HepG2 (cell line): ENCODE data around the gene TSPAN9. TPM values are rescaled to one million over a fixed set of nuclear protein-coding genes. Genes with fewer than 3 reads are reported as not detected.
A peak's percentile ranks its signal among the peaks of the same experiment; 100 is the strongest.

ENCODE experiments used
- ARID2 ChIP-seq: sonication (generic); formaldehyde crosslinking; IDR thresholded peaks from 2 replicates; pipeline ENCODE4 v1.8.1; 2022; ENCODE audit warnings: mild to moderate bottlenecking, missing genetic modification reagents, borderline replicate concordance
- ELF4 ChIP-seq: sonication (generic); formaldehyde crosslinking; IDR thresholded peaks from 2 replicates; pipeline ENCODE4 v1.5.0; 2020; ENCODE audit warnings: missing genetic modification reagents, mild to moderate bottlenecking, moderate library complexity, borderline replicate concordance
- HNRNPUL1 ChIP-seq: fragments of 200-400 bp; formaldehyde crosslinking; IDR thresholded peaks from 2 replicates; pipeline ENCODE4 v1.6.1; 2017; ENCODE audit warnings: low read depth, mild to moderate bottlenecking, low read length, moderate library complexity
- HOXA5 ChIP-seq: sonication (generic); formaldehyde crosslinking; IDR thresholded peaks from 2 replicates; pipeline ENCODE4 v1.4.0; 2020; ENCODE audit warnings: missing genetic modification reagents
- KDM5A ChIP-seq: fragments of 200-600 bp; sonication (generic); IDR thresholded peaks from 2 replicates; pipeline ENCODE4 v1.7.0; 2018; ENCODE audit warnings: antibody characterized with exemption, mild to moderate bottlenecking, low read length, borderline replicate concordance
- MIER2 ChIP-seq: IDR thresholded peaks from 2 replicates; pipeline ENCODE4 v1.6.1; 2016; ENCODE audit warnings: missing biosample characterization, missing genetic modification reagents
- NCOA2 ChIP-seq: sonication (generic); formaldehyde crosslinking; IDR thresholded peaks from 2 replicates; pipeline ENCODE4 v1.8.0; 2022; ENCODE audit warnings: inconsistent platforms
- NKX3-1 ChIP-seq: sonication (generic); formaldehyde crosslinking; IDR thresholded peaks from 2 replicates; pipeline ENCODE4 v1.5.0; 2020; ENCODE audit warnings: missing genetic modification reagents
- ONECUT2 ChIP-seq: sonication (generic); formaldehyde crosslinking; IDR thresholded peaks from 2 replicates; pipeline ENCODE4 v1.4.0; 2020; ENCODE audit warnings: missing genetic modification reagents
- PLRG1 ChIP-seq: fragments of 450-650 bp; conservative IDR thresholded peaks from 2 replicates; pipeline ENCODE4 v1.6.1; 2016
- RXRB ChIP-seq: IDR thresholded peaks from 2 replicates; pipeline ENCODE4 v1.6.1; 2016; ENCODE audit warnings: borderline replicate concordance, missing genetic modification reagents, missing compliant biosample characterization
- SMAD3 ChIP-seq: sonication (generic); formaldehyde crosslinking; IDR thresholded peaks from 2 replicates; pipeline ENCODE4 v1.4.0; 2020; ENCODE audit warnings: missing genetic modification reagents
- SMARCE1 ChIP-seq: fragments of 450-650 bp; IDR thresholded peaks from 2 replicates; pipeline ENCODE4 v1.6.1; 2017; ENCODE audit warnings: borderline replicate concordance
- TCF7 ChIP-seq: sonication (generic); IDR thresholded peaks from 2 replicates; pipeline ENCODE4 v1.6.1; 2016; ENCODE audit warnings: antibody characterized with exemption, low read depth
- WIZ ChIP-seq: sonication (generic); formaldehyde crosslinking; IDR thresholded peaks from 2 replicates; pipeline ENCODE4 v1.5.1; 2020; ENCODE audit warnings: mild to moderate bottlenecking, missing genetic modification reagents
- YY1 ChIP-seq: IDR thresholded peaks from 2 replicates; pipeline ENCODE4 v1.6.1; 2011; ENCODE audit warnings: low read length, low read depth, moderate library complexity, mild to moderate bottlenecking; ENCODE audit not compliant: insufficient read depth, insufficient replicate concordance
- ZC3H13 ChIP-seq: sonication (generic); formaldehyde crosslinking; IDR thresholded peaks from 2 replicates; pipeline ENCODE4 v1.8.1; 2023; ENCODE audit warnings: mild to moderate bottlenecking, missing genetic modification reagents, moderate library complexity
- ZNF343 ChIP-seq: sonication (generic); formaldehyde crosslinking; IDR thresholded peaks from 2 replicates; pipeline ENCODE4 v1.4.0; 2020; ENCODE audit warnings: mild to moderate bottlenecking, missing genetic modification reagents
- ZNF496 ChIP-seq: sonication (generic); formaldehyde crosslinking; IDR thresholded peaks from 2 replicates; pipeline ENCODE4 v1.8.1; 2023; ENCODE audit warnings: mild to moderate bottlenecking, moderate library complexity, missing genetic modification reagents; ENCODE audit not compliant: insufficient replicate concordance
- ZNF615 ChIP-seq: sonication (generic); formaldehyde crosslinking; IDR thresholded peaks from 2 replicates; pipeline ENCODE4 v1.5.0; 2020; ENCODE audit warnings: mild to moderate bottlenecking, missing genetic modification reagents, borderline replicate concordance
- polyA plus RNA-seq, 8 experiments: library from polyadenylated mRNA; depleted of rRNA in 3 of 8; stranded (reverse) in 7 of 8; unstranded in 1 of 8; fragments of >200 nt; fragmentation: Illumina TruSeq in 4 of 8; extraction: Trizol in 4 of 8; gene quantifications; 2 replicates each; pipeline versions ENCODE4 v1.2.1 to v1.2.3, GENCODE V29; 2011 to 2016; ENCODE audit warnings: low read depth in 4 of 8, missing spikeins in 1 of 8, mixed read lengths in 1 of 8; ENCODE audit not compliant: insufficient read depth in 1 of 8
- total RNA-seq, 5 experiments: library from RNA; depleted of rRNA; stranded (reverse); fragments of >200 nt; fragmentation: Illumina TruSeq; extraction: Trizol; gene quantifications; 2 replicates each; pipeline ENCODE4 v1.2.3, GENCODE V29; 2016; ENCODE audit warnings: low read depth in 1 of 5
- TF ChIP-seq, protein P1 (sequence below): sonication (generic); formaldehyde crosslinking; IDR thresholded peaks from 2 replicates; pipeline ENCODE4 v1.4.0; 2020; ENCODE audit warnings: missing genetic modification reagents
- TF ChIP-seq, protein P2 (sequence below): sonication (generic); formaldehyde crosslinking; IDR thresholded peaks from 2 replicates; pipeline ENCODE4 v1.5.1; 2020; ENCODE audit warnings: missing genetic modification reagents, mild to moderate bottlenecking, borderline replicate concordance
- TF ChIP-seq, protein P3 (sequence below): sonication (generic); formaldehyde crosslinking; IDR thresholded peaks from 2 replicates; pipeline ENCODE4 v1.4.0; 2020; ENCODE audit warnings: missing genetic modification reagents

Gene TSPAN9
- total and polyA plus RNA-seq, 2 of the 13 experiments (the other 11 are each of a cell fraction or from before 2014, with no cell fraction given) = 18.1 to 42.3 TPM

DNA sequence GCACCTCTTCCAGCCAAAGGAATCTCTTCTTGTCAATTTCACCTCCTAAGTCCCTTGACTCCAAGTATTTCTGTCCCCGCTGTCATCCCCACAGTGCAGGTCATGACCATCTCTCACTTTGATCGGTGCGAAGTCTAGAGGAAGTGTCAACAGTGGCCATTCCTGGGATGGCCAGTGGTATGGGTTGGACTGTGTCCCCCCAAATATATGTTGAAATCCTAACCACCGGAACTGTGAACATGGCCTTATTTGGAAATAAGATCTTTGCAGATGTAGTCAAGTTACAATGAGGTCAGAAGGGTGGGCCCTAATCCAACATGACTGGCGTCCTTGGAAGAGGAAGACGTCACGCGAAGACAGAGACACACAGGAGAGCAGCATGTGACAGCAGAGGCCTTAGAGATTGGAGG is 257.9 kb downstream of the TSPAN9 start (continued):
- TF ChIP-seq, protein P1, sequence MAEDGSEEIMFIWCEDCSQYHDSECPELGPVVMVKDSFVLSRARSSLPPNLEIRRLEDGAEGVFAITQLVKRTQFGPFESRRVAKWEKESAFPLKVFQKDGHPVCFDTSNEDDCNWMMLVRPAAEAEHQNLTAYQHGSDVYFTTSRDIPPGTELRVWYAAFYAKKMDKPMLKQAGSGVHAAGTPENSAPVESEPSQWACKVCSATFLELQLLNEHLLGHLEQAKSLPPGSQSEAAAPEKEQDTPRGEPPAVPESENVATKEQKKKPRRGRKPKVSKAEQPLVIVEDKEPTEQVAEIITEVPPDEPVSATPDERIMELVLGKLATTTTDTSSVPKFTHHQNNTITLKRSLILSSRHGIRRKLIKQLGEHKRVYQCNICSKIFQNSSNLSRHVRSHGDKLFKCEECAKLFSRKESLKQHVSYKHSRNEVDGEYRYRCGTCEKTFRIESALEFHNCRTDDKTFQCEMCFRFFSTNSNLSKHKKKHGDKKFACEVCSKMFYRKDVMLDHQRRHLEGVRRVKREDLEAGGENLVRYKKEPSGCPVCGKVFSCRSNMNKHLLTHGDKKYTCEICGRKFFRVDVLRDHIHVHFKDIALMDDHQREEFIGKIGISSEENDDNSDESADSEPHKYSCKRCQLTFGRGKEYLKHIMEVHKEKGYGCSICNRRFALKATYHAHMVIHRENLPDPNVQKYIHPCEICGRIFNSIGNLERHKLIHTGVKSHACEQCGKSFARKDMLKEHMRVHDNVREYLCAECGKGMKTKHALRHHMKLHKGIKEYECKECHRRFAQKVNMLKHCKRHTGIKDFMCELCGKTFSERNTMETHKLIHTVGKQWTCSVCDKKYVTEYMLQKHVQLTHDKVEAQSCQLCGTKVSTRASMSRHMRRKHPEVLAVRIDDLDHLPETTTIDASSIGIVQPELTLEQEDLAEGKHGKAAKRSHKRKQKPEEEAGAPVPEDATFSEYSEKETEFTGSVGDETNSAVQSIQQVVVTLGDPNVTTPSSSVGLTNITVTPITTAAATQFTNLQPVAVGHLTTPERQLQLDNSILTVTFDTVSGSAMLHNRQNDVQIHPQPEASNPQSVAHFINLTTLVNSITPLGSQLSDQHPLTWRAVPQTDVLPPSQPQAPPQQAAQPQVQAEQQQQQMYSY (CRISPR knock-in tag) = no peak
- TF ChIP-seq HNRNPUL1 = no peak
- TF ChIP-seq YY1 = no peak
- TF ChIP-seq PLRG1 = no peak
- TF ChIP-seq, protein P2, sequence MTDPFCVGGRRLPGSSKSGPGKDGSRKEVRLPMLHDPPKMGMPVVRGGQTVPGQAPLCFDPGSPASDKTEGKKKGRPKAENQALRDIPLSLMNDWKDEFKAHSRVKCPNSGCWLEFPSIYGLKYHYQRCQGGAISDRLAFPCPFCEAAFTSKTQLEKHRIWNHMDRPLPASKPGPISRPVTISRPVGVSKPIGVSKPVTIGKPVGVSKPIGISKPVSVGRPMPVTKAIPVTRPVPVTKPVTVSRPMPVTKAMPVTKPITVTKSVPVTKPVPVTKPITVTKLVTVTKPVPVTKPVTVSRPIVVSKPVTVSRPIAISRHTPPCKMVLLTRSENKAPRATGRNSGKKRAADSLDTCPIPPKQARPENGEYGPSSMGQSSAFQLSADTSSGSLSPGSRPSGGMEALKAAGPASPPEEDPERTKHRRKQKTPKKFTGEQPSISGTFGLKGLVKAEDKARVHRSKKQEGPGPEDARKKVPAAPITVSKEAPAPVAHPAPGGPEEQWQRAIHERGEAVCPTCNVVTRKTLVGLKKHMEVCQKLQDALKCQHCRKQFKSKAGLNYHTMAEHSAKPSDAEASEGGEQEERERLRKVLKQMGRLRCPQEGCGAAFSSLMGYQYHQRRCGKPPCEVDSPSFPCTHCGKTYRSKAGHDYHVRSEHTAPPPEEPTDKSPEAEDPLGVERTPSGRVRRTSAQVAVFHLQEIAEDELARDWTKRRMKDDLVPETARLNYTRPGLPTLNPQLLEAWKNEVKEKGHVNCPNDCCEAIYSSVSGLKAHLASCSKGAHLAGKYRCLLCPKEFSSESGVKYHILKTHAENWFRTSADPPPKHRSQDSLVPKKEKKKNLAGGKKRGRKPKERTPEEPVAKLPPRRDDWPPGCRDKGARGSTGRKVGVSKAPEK = no peak
- TF ChIP-seq NCOA2 (CRISPR knock-in tag) = peak; percentile 65
- no peak for TF ChIP-seq SMAD3
- no peak for TF ChIP-seq SMARCE1
- peak; percentile 84 for TF ChIP-seq TCF7
- TF ChIP-seq ZNF496 (CRISPR knock-in tag) = no peak
- no peak for TF ChIP-seq ZNF615
- TF ChIP-seq ELF4 (CRISPR knock-in tag) = no peak
- TF ChIP-seq WIZ = 0 out of 2 replicates have a peak, but pooled peaks have one; percentile 32
- no peak for TF ChIP-seq ONECUT2 (CRISPR knock-in tag)
- TF ChIP-seq ARID2 (CRISPR knock-in tag) = no peak
- TF ChIP-seq ZC3H13 (CRISPR knock-in tag) = no peak
- TF ChIP-seq KDM5A = no peak
- TF ChIP-seq, protein P3, sequence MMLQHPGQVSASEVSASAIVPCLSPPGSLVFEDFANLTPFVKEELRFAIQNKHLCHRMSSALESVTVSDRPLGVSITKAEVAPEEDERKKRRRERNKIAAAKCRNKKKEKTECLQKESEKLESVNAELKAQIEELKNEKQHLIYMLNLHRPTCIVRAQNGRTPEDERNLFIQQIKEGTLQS (CRISPR knock-in tag) = no peak
- TF ChIP-seq HOXA5 (CRISPR knock-in tag) = 0 out of 2 replicates have a peak, but pooled peaks have one; percentile 53
- peak; percentile 80; the same call in 1 of the 2 replicates for TF ChIP-seq RXRB
- no peak for TF ChIP-seq NKX3-1 (CRISPR knock-in tag)
- peak; percentile 89 for TF ChIP-seq MIER2 (CRISPR knock-in tag)
- no peak for TF ChIP-seq ZNF343 (CRISPR knock-in tag)
